ENCODE results near the gene HDAC4. TPM values are rescaled to one million over a fixed set of nuclear protein-coding genes. Genes with fewer than 3 reads are reported as not detected.

Gene HDAC4
- total and polyA plus RNA-seq, 2 of the 8 experiments (the other 6 are each of a cell fraction or from before 2014, with no cell fraction given): 15.4 to 31.5 TPM

- Histone ChIP-seq H3K23me2 (ENCODE audit: low read depth, low read length) (no peaks in the 10 kb centered on the region), H3K14ac (ENCODE audit: insufficient read length) (no peak overlapping the region), H3K36me3 (ENCODE audit: control insufficient read depth in 2 of 4, insufficient read depth in 4 of 4, low read length in 3 of 4) (peaks cover 0 to 2% (median under 1%) of the 10 kb centered on the region in 4 experiments; a peak in 3 of 8 replicates), H3K4ac (replicated peaks; ENCODE audit: insufficient read length, low read depth, low read length) (no peak overlapping the region), H4K5ac (ENCODE audit: insufficient read length, low read depth, low read length) (no peak overlapping the region), H4K8ac (ENCODE audit: extremely low read depth, insufficient read depth, low read length) (no peak overlapping the region), H3K18ac (ENCODE audit: extremely low read depth, low read length) (no peak overlapping the region), H4K20me1 (replicated peaks in 1 of 2; ENCODE audit: control insufficient read depth in 1 of 2, insufficient read depth in 2 of 2, low read length in 2 of 2) (peaks cover 0 to 5% of the 10 kb centered on the region in 2 experiments), H2BK20ac (ENCODE audit: low read length) (no peak overlapping the region), H3K56ac (replicated peaks; ENCODE audit: insufficient read length, low read depth, low read length) (no peak overlapping the region), H4K91ac (replicated peaks; ENCODE audit: insufficient read length, low read length) (no peak overlapping the region), H3K27ac (ENCODE audit: low read depth, low read length) (no peak overlapping the region), H3K23ac (ENCODE audit: insufficient read length) (no peak overlapping the region), H3K4me1 (replicated peaks in 1 of 4; ENCODE audit: control insufficient read depth in 3 of 4, insufficient read depth in 4 of 4, low read length in 3 of 4) (no peaks in the 10 kb centered on the region), H2BK5ac (ENCODE audit: low read depth, low read length) (no peak overlapping the region), H2BK120ac (replicated peaks; ENCODE audit: low read depth, low read length) (no peak overlapping the region), H3K79me1 (ENCODE audit: low read depth, low read length) (no peaks in the 10 kb centered on the region), H2AK5ac (ENCODE audit: low read depth, low read length) (no peak overlapping the region), H3K4me2 (ENCODE audit: insufficient read depth in 1 of 2, low read depth in 2 of 2, low read length in 2 of 2) (no peak overlapping the region), H2BK12ac (ENCODE audit: low read depth, low read length) (no peak overlapping the region), H3K4me3 (ENCODE audit: extremely low read depth in 1 of 4, insufficient read depth in 2 of 4, low read depth in 3 of 4, low read length in 4 of 4) (no peak overlapping the region), H2AFZ (ENCODE audit: low read length) (no peak overlapping the region), H2BK15ac (ENCODE audit: low read length) (no peak overlapping the region), H3K79me2 (ENCODE audit: control insufficient read depth in 1 of 2, insufficient read depth in 2 of 2, low read length in 2 of 2) (no peaks in the 10 kb centered on the region), H3K9me3 (ENCODE audit: insufficient read depth in 2 of 2, low read depth in 1 of 2, low read length in 1 of 2) (no peaks in the 10 kb centered on the region), H3K9ac (replicated peaks in 1 of 4; ENCODE audit: extremely low read depth in 1 of 4, low read depth in 3 of 4, low read length in 3 of 4) (no peak overlapping the region), H3K27me3 (replicated peaks in 1 of 4; ENCODE audit: control insufficient read depth in 3 of 4, extremely low read depth in 1 of 4, insufficient read depth in 3 of 4, low read length in 3 of 4) (no peaks in the 10 kb centered on the region)
- DNase-seq (ENCODE audit: low read depth in 1 of 2, low spot score in 2 of 2) (no peak), FAIRE-seq (no peak)
- WGBS, 2 experiments (ENCODE audit: extremely low coverage in 1 of 2, insufficient coverage in 1 of 2, insufficient read length in 1 of 2, insufficient replicate concordance in 2 of 2, low coverage in 1 of 2, low lambda C conversion rate in 2 of 2, missing lambda C conversion rate in 1 of 2): 90% methylated on average over 5 of the region's 5 CpGs; no CpG with 5 or more reads in 1 of the 2 experiments
- ChIA-PET CTCF (ENCODE audit: partially characterized antibody) (interaction anchor here (0.6 to 4.4 kb wide), 46 partner anchors 8 to 858 kb away, joined by 3 to 39 read pairs (median 5); no protein-coding TSS in a partner anchor), POLR2A (ENCODE audit: partially characterized antibody) (interaction anchor here (1.5 kb wide), 1 partner anchor 256 kb away, joined by 3 read pairs; the partner anchor contains the start of gene HDAC4)
- TF ChIP-seq MAFK (IDR thresholded peaks at IDR 0.05; ENCODE audit: low read depth, low read length) (no peak), USF2 (IDR thresholded peaks at IDR 0.05; ENCODE audit: low read length) (no peak), POLR2A (IDR thresholded peaks at IDR 0.05; ENCODE audit: control extremely low read depth in 1 of 2, low read depth in 2 of 2, low read length in 2 of 2) (no peak), SUZ12 (IDR thresholded peaks at IDR 0.05; ENCODE audit: low read length) (no peak), POU5F1 (IDR thresholded peaks at IDR 0.05; ENCODE audit: low read depth, low read length) (no peak), RAD21 (IDR thresholded peaks at IDR 0.05 in 1 of 2, conservative IDR thresholded peaks at IDR 0.05 in 1 of 2; ENCODE audit: low read depth in 2 of 2, low read length in 2 of 2) (no peak), RFX5 (IDR thresholded peaks at IDR 0.05; ENCODE audit: borderline replicate concordance, low read depth, low read length) (no peak), CEBPB (IDR thresholded peaks at IDR 0.05; ENCODE audit: low read depth, low read length) (no peak), JUN (IDR thresholded peaks at IDR 0.05; ENCODE audit: low read depth, low read length) (no peak)
These were observed 256.2 kb downstream of the HDAC4 start for GRCh38 chr2:239144713-239144999.

All from H1 (cell line).